Subcutaneous adipose tissue (tissue), 4 donors: ENCODE measurements around the gene CKAP4. TPM values are rescaled to one million over a fixed set of nuclear protein-coding genes. Genes with fewer than 3 reads are reported as not detected.

Source experiments
- total RNA-seq, 4 donors: library from RNA; depleted of rRNA; stranded (reverse); fragments of >200 nt; gene quantifications; one replicate each; pipeline ENCODE4 v1.1.0, GENCODE V29; 2016
- TF ChIP-seq, protein P1 (sequence below): fragments of 450-650 bp; IDR thresholded peaks from one replicate; pipeline ENCODE4 v1.5.1; 2016; ENCODE audit warnings: low read depth, mild to moderate bottlenecking, control low read depth, antibody characterized with exemption, moderate library complexity

CKAP4 gene
- total RNA-seq, 4 donors from 2014 or later = 20.2 to 32.4 (median 24.7) TPM

GRCh38 chr12:106246891-106247673, 738 bp downstream of the CKAP4 start:
- TF ChIP-seq, protein P1, sequence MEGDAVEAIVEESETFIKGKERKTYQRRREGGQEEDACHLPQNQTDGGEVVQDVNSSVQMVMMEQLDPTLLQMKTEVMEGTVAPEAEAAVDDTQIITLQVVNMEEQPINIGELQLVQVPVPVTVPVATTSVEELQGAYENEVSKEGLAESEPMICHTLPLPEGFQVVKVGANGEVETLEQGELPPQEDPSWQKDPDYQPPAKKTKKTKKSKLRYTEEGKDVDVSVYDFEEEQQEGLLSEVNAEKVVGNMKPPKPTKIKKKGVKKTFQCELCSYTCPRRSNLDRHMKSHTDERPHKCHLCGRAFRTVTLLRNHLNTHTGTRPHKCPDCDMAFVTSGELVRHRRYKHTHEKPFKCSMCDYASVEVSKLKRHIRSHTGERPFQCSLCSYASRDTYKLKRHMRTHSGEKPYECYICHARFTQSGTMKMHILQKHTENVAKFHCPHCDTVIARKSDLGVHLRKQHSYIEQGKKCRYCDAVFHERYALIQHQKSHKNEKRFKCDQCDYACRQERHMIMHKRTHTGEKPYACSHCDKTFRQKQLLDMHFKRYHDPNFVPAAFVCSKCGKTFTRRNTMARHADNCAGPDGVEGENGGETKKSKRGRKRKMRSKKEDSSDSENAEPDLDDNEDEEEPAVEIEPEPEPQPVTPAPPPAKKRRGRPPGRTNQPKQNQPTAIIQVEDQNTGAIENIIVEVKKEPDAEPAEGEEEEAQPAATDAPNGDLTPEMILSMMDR = no peak

DNA sequence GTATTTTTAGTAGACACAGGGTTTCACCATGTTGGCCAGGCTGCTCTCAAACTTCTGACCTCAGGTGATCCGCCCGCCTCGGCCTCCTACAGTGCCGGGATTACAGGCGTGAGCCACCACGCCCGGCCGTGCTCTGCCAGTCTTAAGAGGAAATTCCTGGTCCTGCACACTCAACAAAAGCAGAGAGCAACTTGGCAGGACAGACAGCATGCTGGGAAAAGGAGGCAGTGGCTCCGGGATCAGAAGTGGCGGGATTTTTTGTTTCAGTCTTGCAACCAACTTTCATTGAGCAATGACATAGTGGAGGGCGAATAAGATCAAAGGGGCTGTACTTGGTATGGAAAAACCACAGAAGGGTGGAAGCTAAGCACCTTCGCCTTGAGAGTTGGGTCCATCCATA, 2.1 kb downstream of the CKAP4 start:
- TF ChIP-seq, protein P1 = no peak

DNA sequence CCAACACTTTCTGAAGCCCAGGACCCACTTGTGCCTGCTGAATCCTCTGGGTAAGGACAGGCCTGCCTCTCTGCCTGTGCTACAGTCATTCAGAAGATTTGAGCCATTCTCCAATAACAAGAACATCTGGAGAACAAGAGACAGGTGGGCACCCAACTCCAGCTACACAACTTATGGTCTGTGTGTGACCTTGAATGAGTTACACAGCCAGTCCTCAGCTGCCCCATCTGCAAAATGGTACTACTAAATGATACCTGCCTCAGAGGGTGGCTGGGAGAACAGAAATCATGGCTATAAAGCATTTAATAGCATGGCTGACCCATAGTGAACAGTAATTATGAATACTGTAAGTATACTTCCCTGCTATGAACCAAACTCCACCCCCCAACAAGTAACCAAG, 4.2 kb downstream of the CKAP4 start:
- TF ChIP-seq, protein P1 = no peak

DNA sequence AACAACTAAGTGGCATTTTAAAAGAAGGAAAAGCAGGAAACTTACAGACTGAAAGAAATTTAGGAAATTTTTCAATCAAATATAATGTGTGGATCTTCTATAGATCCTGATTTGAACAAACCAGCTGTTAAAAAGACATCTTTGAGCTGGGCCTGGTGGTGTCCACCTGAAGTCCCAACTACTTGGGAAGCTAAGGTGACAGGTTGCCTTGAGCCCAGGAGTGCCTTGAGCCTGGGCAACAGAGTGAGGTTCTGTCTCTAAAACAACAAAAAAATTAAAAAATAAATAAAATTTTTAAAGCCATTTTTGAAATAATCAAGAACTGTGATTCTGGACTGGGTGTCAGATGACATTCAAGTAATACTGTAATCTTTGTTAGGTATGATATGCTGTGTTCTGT, 7.0 kb downstream of the CKAP4 start:
- TF ChIP-seq, protein P1 = no peak

GRCh38 chr12:106239951-106240335, 7.9 kb downstream of the CKAP4 start:
- TF ChIP-seq, protein P1 = no peak

GRCh38 chr12:106239241-106239950, 8.4 kb downstream of the CKAP4 start:
- TF ChIP-seq, protein P1 = no peak

DNA sequence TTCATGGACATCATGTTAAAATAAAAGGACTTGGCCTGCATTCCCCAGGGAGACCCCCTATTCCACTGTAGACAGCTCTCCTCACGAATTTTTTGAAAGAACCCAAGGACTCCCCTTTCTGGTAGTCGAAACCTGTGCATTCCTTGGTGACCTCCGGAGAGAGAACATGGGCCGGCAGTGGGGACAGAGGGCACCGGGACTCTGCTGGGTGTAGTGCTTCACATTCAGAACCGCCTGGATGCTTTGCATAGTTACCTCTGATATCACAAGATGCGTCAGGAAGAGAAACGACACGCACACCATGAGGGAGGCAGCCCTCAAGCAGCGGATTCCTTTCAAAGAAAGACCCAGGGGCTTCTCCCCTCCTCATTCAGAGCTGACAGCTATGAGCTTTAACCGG, 9.7 kb downstream of the CKAP4 start:
- TF ChIP-seq, protein P1 = no peak
